ENCODE results near the gene MADD. TPM values are rescaled to one million over a fixed set of nuclear protein-coding genes. Genes with fewer than 3 reads are reported as not detected.

The MADD gene
- total RNA-seq, 1 experiment from 2014 or later: 41.0 TPM

- no peaks in the 10 kb centered on the region for H3K9me3 Mint-ChIP-seq
- no peak overlapping the region for H4K91ac ChIP-seq (ENCODE audit: insufficient read length, low read depth, low read length)
- no peaks in the 10 kb centered on the region for H3K27me3 ChIP-seq (ENCODE audit: insufficient read depth, low read length)
- no peak overlapping the region for H3K27ac ChIP-seq (ENCODE audit: insufficient read length, low read depth, low read length)
- no CpG with 5 or more reads among the region's 8 CpGs for WGBS (ENCODE audit: extremely low coverage, insufficient read length, low lambda C conversion rate)
- H3K9me3 ChIP-seq (ENCODE audit: control insufficient read depth, low read depth, low read length): no peaks in the 10 kb centered on the region
- no peaks in the 10 kb centered on the region for H3K36me3 Mint-ChIP-seq (ENCODE audit: insufficient read depth in 1 of 3, low read depth in 3 of 3)
- no peak overlapping the region for H3K14ac ChIP-seq (ENCODE audit: insufficient read depth, low read length)
- no peak for DNase-seq
- H2BK20ac ChIP-seq (ENCODE audit: low read depth, low read length, poor library complexity, severe bottlenecking): no peak overlapping the region
- H3K4me2 ChIP-seq (ENCODE audit: insufficient read depth, insufficient read length, low read length): no peak overlapping the region
- H2BK5ac ChIP-seq (ENCODE audit: insufficient read length, low read length): no peak overlapping the region
- no peak overlapping the region for H3T11ph ChIP-seq (ENCODE audit: low read length)
- no peak overlapping the region for H3K56ac ChIP-seq (ENCODE audit: insufficient read length, low read depth, low read length)
- H4K5ac ChIP-seq (ENCODE audit: insufficient read length, low read depth, low read length): no peak overlapping the region
- H3K18ac ChIP-seq (ENCODE audit: insufficient read length, low read depth, low read length): no peak overlapping the region
- peaks cover 2% of the 10 kb centered on the region; the same call in 1 of the 2 replicates for H3K27me3 Mint-ChIP-seq (ENCODE audit: low read depth)
- peak; percentile 43; the same call in 2 of the 3 replicates for TF ChIP-seq CTCF (conservative IDR thresholded peaks at IDR 0.05)
- no peak overlapping the region for H3K23ac ChIP-seq (ENCODE audit: insufficient read length, low read depth, low read length)
- no peak overlapping the region for H3K4ac ChIP-seq (ENCODE audit: low read depth, low read length)
- H3K23me2 ChIP-seq (ENCODE audit: insufficient read length, low read depth, low read length, poor library complexity, severe bottlenecking): no peaks in the 10 kb centered on the region
- no peak overlapping the region for H2BK120ac ChIP-seq (ENCODE audit: low read depth, low read length, poor library complexity, severe bottlenecking)
- H4K20me1 ChIP-seq (ENCODE audit: control insufficient read depth, insufficient read depth, insufficient read length): no peaks in the 10 kb centered on the region
- no peak overlapping the region for H4K8ac ChIP-seq (replicated peaks; ENCODE audit: insufficient read length, low read depth, low read length)
- H2BK12ac ChIP-seq (ENCODE audit: insufficient read length, low read depth, low read length): no peak overlapping the region
- H3K79me2 ChIP-seq (ENCODE audit: insufficient read depth, low read length): no peaks in the 10 kb centered on the region
- peak overlapping the region in 1 of 3 experiments; percentile 18; a peak in 1 of 7 replicates for H3K27ac Mint-ChIP-seq
- H3K79me1 ChIP-seq (ENCODE audit: insufficient read depth, low read depth, low read length, poor library complexity, severe bottlenecking): no peaks in the 10 kb centered on the region
- no peaks in the 10 kb centered on the region for H3K4me1 ChIP-seq (ENCODE audit: insufficient read depth, low read length)
- no peak overlapping the region for H3K9ac ChIP-seq (ENCODE audit: extremely low read depth, insufficient read length, low read length)
- peaks cover 7 to 15% of the 10 kb centered on the region in 2 experiments for H3K4me1 Mint-ChIP-seq
- no peak overlapping the region for H2AFZ ChIP-seq (ENCODE audit: low read length)
- no peak overlapping the region for H3K4me3 Mint-ChIP-seq
- no peak overlapping the region for H2BK15ac ChIP-seq (ENCODE audit: low read depth, low read length)
- H2AK5ac ChIP-seq (ENCODE audit: insufficient read length, low read length): no peak overlapping the region
Measured at GRCh38 chr11:47348859-47349258, 78.9 kb downstream of the MADD start.
